PC-9 (cell line): Measurements from ENCODE around the gene TELO2. TPM values are rescaled to one million over a fixed set of nuclear protein-coding genes. Genes with fewer than 3 reads are reported as not detected.
"Not testable (repeated sequence)": the region's sequence is repeated elsewhere in the genome, so short reads cannot be mapped to it uniquely, and the experiment has no call there.

Source experiments
- BruUV-seq: library from RNA; stranded (reverse); fragments of 400-500 nt; replicated peaks from 2 replicates; lab custom pipeline; 2021; lab: Mats Ljungman, UMichigan
- CTCF ChIA-PET: fragments of 300-600 bp; sonication (Branson Sonifier 250); formaldehyde crosslinking; loops from one replicate; lab custom pipeline; 2022; ENCODE audit warnings: antibody characterized with exemption; lab: Charles Lee
- POLR2A ChIA-PET: fragments of 300-600 bp; sonication (Branson Sonifier 250); formaldehyde crosslinking; loops from one replicate; lab custom pipeline; 2022; ENCODE audit warnings: antibody characterized with exemption; ENCODE audit not compliant: unreplicated experiment; lab: Charles Lee
- DNase-seq, 2 experiments: peaks; one replicate each; pipeline versions ENCODE4 v3.0.0 to v3.0.0-alpha.2; 2015 to 2022; ENCODE audit warnings: mixed read lengths in 1 of 2
- H2AFZ ChIP-seq: fragments of 200-600 bp; sonication (generic); 2 replicates; pipeline ENCODE4 v1.8.1; 2017; ENCODE audit warnings: antibody characterized with exemption
- H3F3A ChIP-seq: fragments of 200-600 bp; sonication (generic); 2 replicates; pipeline ENCODE4 v1.8.1; 2017; ENCODE audit warnings: antibody characterized with exemption, mild to moderate bottlenecking, low read depth; ENCODE audit not compliant: insufficient read depth
- H3K27ac ChIP-seq: fragments of 200-600 bp; sonication (generic); 2 replicates; pipeline ENCODE4 v1.6.1; 2016; ENCODE audit warnings: mixed run types
- H3K27me3 ChIP-seq: fragments of 200-600 bp; sonication (generic); 2 replicates; pipeline ENCODE4 v1.6.1; 2016; ENCODE audit warnings: low read depth, mixed run types; ENCODE audit not compliant: insufficient read depth
- H3K36me3 ChIP-seq: fragments of 200-600 bp; sonication (generic); 2 replicates; pipeline ENCODE4 v1.6.1; 2016; ENCODE audit warnings: low read depth, mixed run types
- H3K4me1 ChIP-seq: fragments of 200-600 bp; sonication (generic); replicated peaks from 2 replicates; pipeline ENCODE4 v1.6.1; 2016; ENCODE audit warnings: mixed run types; ENCODE audit not compliant: insufficient read depth
- H3K4me2 ChIP-seq: fragments of 200-600 bp; sonication (generic); 2 replicates; pipeline ENCODE4 v1.6.1; 2017; ENCODE audit warnings: mixed run types
- H3K4me3 ChIP-seq: fragments of 200-600 bp; sonication (generic); 2 replicates; pipeline ENCODE4 v1.6.1; 2016; ENCODE audit warnings: mixed run types
- H3K79me2 ChIP-seq: fragments of 200-600 bp; sonication (generic); 2 replicates; pipeline ENCODE4 v1.6.1; 2017; ENCODE audit warnings: low read depth, mixed run types
- H3K9me2 ChIP-seq: fragments of 200-600 bp; sonication (generic); 2 replicates; pipeline ENCODE4 v1.8.1; 2017; ENCODE audit warnings: mild to moderate bottlenecking; ENCODE audit not compliant: insufficient read depth
- H3K9me3 ChIP-seq: fragments of 200-600 bp; sonication (generic); 2 replicates; pipeline ENCODE4 v1.8.1; 2016; ENCODE audit warnings: low read depth; ENCODE audit not compliant: insufficient read depth
- H4K20me1 ChIP-seq: fragments of 200-600 bp; sonication (generic); 2 replicates; pipeline ENCODE4 v1.8.1; 2017; ENCODE audit not compliant: insufficient read depth
- EZH2 ChIP-seq: fragments of 200-600 bp; sonication (generic); IDR thresholded peaks from 2 replicates; pipeline ENCODE4 v1.8.0; 2017; ENCODE audit warnings: antibody characterized with exemption, low read depth
- intact Hi-C: fragments of 100-400 bp; cut with micrococcal nuclease; formaldehyde crosslinking; loops from one replicate; pipeline ENCODE4 v1.10.0; 2022; ENCODE audit not compliant: unreplicated experiment
- total RNA-seq: library from RNA; stranded (reverse); gene quantifications from 2 replicates; pipeline ENCODE4 v1.2.3, GENCODE V29; 2021
- TF ChIP-seq, protein P1 (sequence below): fragments of 200-600 bp; sonication (generic); conservative IDR thresholded peaks from 2 replicates; pipeline ENCODE4 v1.6.1; 2017; ENCODE audit warnings: mixed run types, antibody characterized with exemption, mild to moderate bottlenecking, moderate library complexity

TELO2 gene
- total RNA-seq, 1 experiment from 2014 or later: 56.0 TPM

DNA sequence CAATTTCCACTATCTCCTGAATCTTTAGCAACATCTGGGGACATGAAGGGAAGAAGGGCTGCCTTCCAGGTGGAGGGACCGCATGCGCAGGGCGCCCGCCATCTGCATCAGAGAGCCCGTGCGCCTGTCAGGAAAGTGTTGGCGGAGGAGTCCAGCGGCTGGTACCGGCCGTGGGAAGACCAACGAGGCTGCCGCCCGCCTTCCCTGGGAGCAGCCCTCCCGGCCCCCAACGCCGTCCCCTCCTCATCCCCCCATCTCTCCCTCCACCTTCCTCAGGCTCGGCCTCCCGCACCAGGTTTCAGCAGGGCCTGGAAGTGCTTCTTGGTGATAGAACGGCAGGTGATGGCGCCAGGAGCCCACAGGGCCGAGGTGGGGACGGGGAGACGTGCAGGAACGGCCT is 27.1 kb upstream of the TELO2 start:
- TF ChIP-seq, protein P1, sequence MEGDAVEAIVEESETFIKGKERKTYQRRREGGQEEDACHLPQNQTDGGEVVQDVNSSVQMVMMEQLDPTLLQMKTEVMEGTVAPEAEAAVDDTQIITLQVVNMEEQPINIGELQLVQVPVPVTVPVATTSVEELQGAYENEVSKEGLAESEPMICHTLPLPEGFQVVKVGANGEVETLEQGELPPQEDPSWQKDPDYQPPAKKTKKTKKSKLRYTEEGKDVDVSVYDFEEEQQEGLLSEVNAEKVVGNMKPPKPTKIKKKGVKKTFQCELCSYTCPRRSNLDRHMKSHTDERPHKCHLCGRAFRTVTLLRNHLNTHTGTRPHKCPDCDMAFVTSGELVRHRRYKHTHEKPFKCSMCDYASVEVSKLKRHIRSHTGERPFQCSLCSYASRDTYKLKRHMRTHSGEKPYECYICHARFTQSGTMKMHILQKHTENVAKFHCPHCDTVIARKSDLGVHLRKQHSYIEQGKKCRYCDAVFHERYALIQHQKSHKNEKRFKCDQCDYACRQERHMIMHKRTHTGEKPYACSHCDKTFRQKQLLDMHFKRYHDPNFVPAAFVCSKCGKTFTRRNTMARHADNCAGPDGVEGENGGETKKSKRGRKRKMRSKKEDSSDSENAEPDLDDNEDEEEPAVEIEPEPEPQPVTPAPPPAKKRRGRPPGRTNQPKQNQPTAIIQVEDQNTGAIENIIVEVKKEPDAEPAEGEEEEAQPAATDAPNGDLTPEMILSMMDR: no peak
- TF ChIP-seq EZH2: no peak
- no peak overlapping the region for H2AFZ ChIP-seq
- H3K9me3 ChIP-seq: no peaks in the 10 kb centered on the region
- no peak overlapping the region for H3K4me3 ChIP-seq
- H3K27ac ChIP-seq: no peak overlapping the region
- DNase-seq: no peak
- H3K9me2 ChIP-seq: no peaks in the 10 kb centered on the region
- peaks cover 5% of the 10 kb centered on the region; the same call in 1 of the 2 replicates for H3K4me1 ChIP-seq
- ChIA-PET CTCF (no interaction called here), POLR2A (no interaction called here)
- no peaks in the 10 kb centered on the region for H3F3A ChIP-seq
- no peak overlapping the region for H3K4me2 ChIP-seq
- H3K36me3 ChIP-seq: no peaks in the 10 kb centered on the region
- H3K79me2 ChIP-seq: peaks cover 37% of the 10 kb centered on the region
- intact Hi-C loops: no loop called here
- no TSS peak for BruUV-seq
- H3K27me3 ChIP-seq: no peaks in the 10 kb centered on the region
- peaks cover 28% of the 10 kb centered on the region for H4K20me1 ChIP-seq

DNA sequence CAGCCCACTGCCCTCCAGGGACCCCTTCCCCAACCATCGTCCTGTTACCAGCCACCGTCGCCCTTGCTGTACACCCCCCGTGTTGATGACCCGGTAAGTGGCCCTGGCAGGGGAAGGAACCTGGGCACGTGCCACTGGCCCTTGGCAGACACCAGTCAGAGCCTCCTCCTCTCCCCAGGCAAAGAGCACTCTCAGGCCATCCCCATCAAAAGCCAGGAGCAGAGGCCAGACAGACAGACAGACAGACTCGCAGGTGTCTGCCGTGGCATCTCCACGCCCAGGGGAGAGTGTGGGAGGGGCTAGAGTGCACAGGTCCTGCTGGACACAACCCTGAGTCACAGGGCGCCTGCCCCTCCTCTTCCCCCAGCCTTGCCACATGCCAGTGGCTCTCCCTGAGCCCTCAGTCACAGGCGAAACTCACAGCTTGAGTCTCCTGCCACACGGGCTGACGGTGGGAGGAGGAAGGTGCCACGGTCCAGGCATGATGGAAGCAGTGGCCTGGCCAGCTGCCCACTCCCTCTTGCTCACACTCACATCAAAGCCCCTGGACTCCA is 26.1 kb upstream of the TELO2 start:
- no peaks in the 10 kb centered on the region for H3K27me3 ChIP-seq
- no peak overlapping the region; the same call in 1 of the 2 replicates for H3K27ac ChIP-seq
- H3K4me3 ChIP-seq: no peak overlapping the region
- H3K4me1 ChIP-seq: peaks cover 5% of the 10 kb centered on the region; the same call in 1 of the 2 replicates
- H4K20me1 ChIP-seq: peaks cover 33% of the 10 kb centered on the region
- ChIA-PET CTCF (no interaction called here), POLR2A (no interaction called here)
- TF ChIP-seq EZH2: no peak
- TF ChIP-seq, protein P1: no peak
- no TSS peak for BruUV-seq
- peaks cover 45% of the 10 kb centered on the region for H3K79me2 ChIP-seq
- no peak overlapping the region for H2AFZ ChIP-seq
- H3K9me3 ChIP-seq: no peaks in the 10 kb centered on the region
- no peaks in the 10 kb centered on the region for H3K36me3 ChIP-seq
- peak; percentile 43 to 65 for DNase-seq
- H3K4me2 ChIP-seq: no peak overlapping the region
- intact Hi-C loops: no loop called here
- H3F3A ChIP-seq: no peaks in the 10 kb centered on the region
- H3K9me2 ChIP-seq: no peaks in the 10 kb centered on the region

DNA sequence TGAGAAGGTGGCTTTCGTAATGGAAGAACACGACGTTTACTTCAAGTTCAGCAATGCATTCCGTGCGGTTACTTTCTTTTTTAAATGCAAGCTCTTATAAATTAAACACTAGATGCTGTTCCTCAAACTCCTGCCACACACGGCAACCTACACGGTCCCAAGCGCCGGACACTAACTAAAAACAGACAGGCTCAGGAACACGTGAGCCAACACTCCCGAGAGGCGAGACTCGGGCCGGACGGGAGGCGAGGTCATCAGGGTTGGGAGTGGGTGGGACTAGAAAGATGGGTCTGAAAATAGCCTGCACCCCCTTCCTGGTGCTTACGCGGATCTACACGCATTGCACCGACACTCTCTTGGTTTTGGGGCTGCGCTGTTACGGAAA is 24.7 kb upstream of the TELO2 start:
- TF ChIP-seq, protein P1: no peak
- TF ChIP-seq EZH2: no peak
- Histone ChIP-seq H3K4me2 (no peak overlapping the region), H3K79me2 (peaks cover 58% of the 10 kb centered on the region), H3F3A (no peaks in the 10 kb centered on the region), H3K4me3 (no peak overlapping the region), H3K27me3 (no peaks in the 10 kb centered on the region), H3K9me3 (no peaks in the 10 kb centered on the region), H3K4me1 (peaks cover 5% of the 10 kb centered on the region; the same call in 1 of the 2 replicates), H2AFZ (no peak overlapping the region), H3K9me2 (no peaks in the 10 kb centered on the region), H3K36me3 (no peaks in the 10 kb centered on the region), H3K27ac (no peak overlapping the region), H4K20me1 (peaks cover 33% of the 10 kb centered on the region)
- POLR2A ChIA-PET: no interaction called here
- no peak for DNase-seq
- CTCF ChIA-PET: no interaction called here
- intact Hi-C loops: no loop called here
- no TSS peak for BruUV-seq

DNA sequence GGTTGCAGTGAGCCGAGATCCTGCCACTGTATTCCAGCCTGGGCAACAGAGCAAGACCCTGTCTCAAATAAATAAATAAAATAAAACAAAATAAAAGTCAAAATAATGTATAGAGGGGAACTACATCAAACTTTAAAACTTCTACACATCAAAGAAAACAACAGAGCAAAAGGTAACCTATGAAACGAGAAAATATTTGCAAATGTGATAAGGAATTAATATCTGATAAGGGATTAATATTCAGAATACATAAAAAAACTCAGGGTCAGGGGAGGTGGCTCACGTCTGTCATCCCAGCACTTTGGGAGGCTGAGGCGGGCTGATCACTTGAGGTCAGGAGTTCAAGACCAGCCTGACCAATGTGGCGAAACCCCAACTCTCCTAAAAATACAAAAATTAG is 24.0 kb upstream of the TELO2 start:
- POLR2A ChIA-PET, BruUV-seq, H2AFZ ChIP-seq, H3K36me3 ChIP-seq, CTCF ChIA-PET, H3K4me3 ChIP-seq, H3K27ac ChIP-seq, H3F3A ChIP-seq, intact Hi-C loops, DNase-seq, H3K27me3 ChIP-seq, H3K9me3 ChIP-seq, H3K4me2 ChIP-seq, H3K9me2 ChIP-seq: not testable (repeated sequence)
- Histone ChIP-seq H3K4me1 (peaks cover 11% of the 10 kb centered on the region), H4K20me1 (peaks cover 33% of the 10 kb centered on the region), H3K79me2 (peaks cover 65% of the 10 kb centered on the region)
